ENCODE results near the gene AKR7A2. TPM values are rescaled to one million over a fixed set of nuclear protein-coding genes. Genes with fewer than 3 reads are reported as not detected.
A peak's percentile ranks its signal among the peaks of the same experiment; 100 is the strongest.

AKR7A2 gene
- total RNA-seq, 1 donor from 2014 or later: 30.3 TPM

DNA sequence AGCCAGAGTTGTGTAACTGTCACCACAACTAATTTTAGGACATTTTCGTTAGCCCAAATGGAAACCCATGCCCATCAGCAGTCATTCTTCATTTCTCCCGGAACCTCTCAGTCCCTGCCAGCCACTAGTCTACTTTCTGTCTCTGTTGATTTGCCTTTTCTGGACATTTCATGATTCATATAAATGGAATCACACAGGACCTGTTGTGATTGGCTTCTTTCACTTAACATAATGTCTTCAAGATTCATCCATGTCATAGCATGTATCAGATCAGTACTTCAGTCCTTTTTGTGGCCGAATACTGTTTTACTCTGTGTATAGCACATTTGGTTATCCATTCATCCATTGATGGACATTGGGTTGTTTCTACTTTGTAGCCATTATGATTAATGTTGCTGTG is 7.3 kb upstream of the AKR7A2 start:
- Histone ChIP-seq H3K27ac (ENCODE audit: low read depth, low read length) (no peak overlapping the region), H3K9me3 (ENCODE audit: insufficient read depth, low read depth, low read length) (no peaks in the 10 kb centered on the region), H2AFZ (ENCODE audit: low read depth, low read length) (no peak overlapping the region), H3K4me1 (ENCODE audit: insufficient read depth, low read length) (peaks cover 16% of the 10 kb centered on the region), H3K4me2 (ENCODE audit: low read length) (no peak overlapping the region), H3K27me3 (ENCODE audit: insufficient read depth, low read length) (no peaks in the 10 kb centered on the region), H3K79me2 (ENCODE audit: insufficient read depth, low read length) (peaks cover 14% of the 10 kb centered on the region), H3K4me3 (ENCODE audit: insufficient read depth, low read depth, low read length) (no peak overlapping the region), H3K9ac (ENCODE audit: low read length) (no peak overlapping the region), H4K20me1 (ENCODE audit: insufficient read depth, low read length) (peaks cover 40% of the 10 kb centered on the region), H3K36me3 (ENCODE audit: insufficient read depth, low read length) (peaks cover 4% of the 10 kb centered on the region)
- no peaks in the 10 kb centered on the region for H3K9me3 Mint-ChIP-seq (ENCODE audit: unreplicated experiment)
- FAIRE-seq (peak; percentile 20), DNase-seq (ENCODE audit: low read depth) (no peak)
- H3K4me1 Mint-ChIP-seq (ENCODE audit: low read depth, unreplicated experiment): peaks cover 9% of the 10 kb centered on the region
- H3K4me3 Mint-ChIP-seq (ENCODE audit: unreplicated experiment): no peak overlapping the region
- H3K36me3 Mint-ChIP-seq (ENCODE audit: low read depth, unreplicated experiment): peaks cover 24% of the 10 kb centered on the region
- H3K27me3 Mint-ChIP-seq (ENCODE audit: low read depth, unreplicated experiment): no peaks in the 10 kb centered on the region
- TF ChIP-seq, protein P1, sequence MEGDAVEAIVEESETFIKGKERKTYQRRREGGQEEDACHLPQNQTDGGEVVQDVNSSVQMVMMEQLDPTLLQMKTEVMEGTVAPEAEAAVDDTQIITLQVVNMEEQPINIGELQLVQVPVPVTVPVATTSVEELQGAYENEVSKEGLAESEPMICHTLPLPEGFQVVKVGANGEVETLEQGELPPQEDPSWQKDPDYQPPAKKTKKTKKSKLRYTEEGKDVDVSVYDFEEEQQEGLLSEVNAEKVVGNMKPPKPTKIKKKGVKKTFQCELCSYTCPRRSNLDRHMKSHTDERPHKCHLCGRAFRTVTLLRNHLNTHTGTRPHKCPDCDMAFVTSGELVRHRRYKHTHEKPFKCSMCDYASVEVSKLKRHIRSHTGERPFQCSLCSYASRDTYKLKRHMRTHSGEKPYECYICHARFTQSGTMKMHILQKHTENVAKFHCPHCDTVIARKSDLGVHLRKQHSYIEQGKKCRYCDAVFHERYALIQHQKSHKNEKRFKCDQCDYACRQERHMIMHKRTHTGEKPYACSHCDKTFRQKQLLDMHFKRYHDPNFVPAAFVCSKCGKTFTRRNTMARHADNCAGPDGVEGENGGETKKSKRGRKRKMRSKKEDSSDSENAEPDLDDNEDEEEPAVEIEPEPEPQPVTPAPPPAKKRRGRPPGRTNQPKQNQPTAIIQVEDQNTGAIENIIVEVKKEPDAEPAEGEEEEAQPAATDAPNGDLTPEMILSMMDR (IDR thresholded peaks at IDR 0.05; ENCODE audit: insufficient read depth, low read depth, low read length): no peak
- no peak for TF ChIP-seq EZH2 (IDR thresholded peaks at IDR 0.05; ENCODE audit: insufficient read depth, low read length)
- H3K27ac Mint-ChIP-seq (ENCODE audit: unreplicated experiment): no peak overlapping the region

DNA sequence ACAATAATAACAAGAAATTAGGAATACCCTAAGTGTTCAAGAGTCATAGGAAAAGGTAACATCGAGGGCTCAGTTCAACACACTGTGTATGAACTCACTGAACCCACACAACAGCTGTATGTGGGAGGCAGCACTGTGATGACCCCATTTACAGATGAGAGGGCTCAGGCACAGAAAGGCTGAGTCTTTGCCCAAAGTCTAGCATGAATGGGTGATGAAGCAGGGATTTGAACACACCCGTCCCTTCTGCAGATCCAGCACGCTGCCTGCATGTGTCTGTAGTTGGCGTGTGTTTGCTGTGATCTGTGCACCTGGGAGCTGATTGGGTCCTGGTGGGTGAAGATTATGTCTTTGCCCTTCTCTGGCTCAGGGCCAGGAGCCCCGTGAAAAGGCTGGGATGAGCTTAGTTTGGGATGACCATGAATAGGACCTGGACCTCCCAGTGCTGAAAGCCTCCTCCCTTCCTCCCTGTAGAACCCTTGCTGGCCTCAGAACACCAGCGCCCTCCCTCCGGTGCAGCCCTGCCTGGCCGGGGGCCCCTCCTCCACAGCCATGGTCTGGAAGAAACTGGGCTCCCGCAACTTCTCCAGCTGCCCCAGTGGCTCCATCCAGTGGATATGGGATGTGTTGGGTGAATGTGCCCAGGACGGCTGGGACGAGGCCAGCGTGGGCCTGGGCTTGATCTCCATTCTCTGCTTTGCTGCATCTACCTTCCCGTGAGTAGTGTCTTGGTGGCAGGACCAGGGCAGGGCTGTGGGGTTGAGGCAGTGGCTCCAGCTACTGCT is 5.4 kb upstream of the AKR7A2 start:
- H3K27ac ChIP-seq (ENCODE audit: low read depth, low read length): no peak overlapping the region
- no peaks in the 10 kb centered on the region for H3K9me3 Mint-ChIP-seq (ENCODE audit: unreplicated experiment)
- no peak for FAIRE-seq

More for the DNA sequence above, 5.4 kb upstream of the AKR7A2 start:
- H3K4me1 Mint-ChIP-seq (ENCODE audit: low read depth, unreplicated experiment): peaks cover 15% of the 10 kb centered on the region
- Histone ChIP-seq H3K9ac (ENCODE audit: low read length) (no peak overlapping the region), H3K36me3 (ENCODE audit: insufficient read depth, low read length) (peaks cover 4% of the 10 kb centered on the region), H3K9me3 (ENCODE audit: insufficient read depth, low read depth, low read length) (no peaks in the 10 kb centered on the region), H3K4me1 (ENCODE audit: insufficient read depth, low read length) (peaks cover 27% of the 10 kb centered on the region), H3K27me3 (ENCODE audit: insufficient read depth, low read length) (no peaks in the 10 kb centered on the region), H3K79me2 (ENCODE audit: insufficient read depth, low read length) (peaks cover 24% of the 10 kb centered on the region), H3K4me3 (ENCODE audit: insufficient read depth, low read depth, low read length) (no peak overlapping the region), H3K4me2 (ENCODE audit: low read length) (no peak overlapping the region), H2AFZ (ENCODE audit: low read depth, low read length) (no peak overlapping the region), H4K20me1 (ENCODE audit: insufficient read depth, low read length) (peaks cover 45% of the 10 kb centered on the region)
- no peak for DNase-seq (ENCODE audit: low read depth)
- H3K36me3 Mint-ChIP-seq (ENCODE audit: low read depth, unreplicated experiment): peaks cover 23% of the 10 kb centered on the region
- H3K27ac Mint-ChIP-seq (ENCODE audit: unreplicated experiment): no peak overlapping the region
- H3K27me3 Mint-ChIP-seq (ENCODE audit: low read depth, unreplicated experiment): no peaks in the 10 kb centered on the region
- TF ChIP-seq, protein P1 (IDR thresholded peaks at IDR 0.05; ENCODE audit: insufficient read depth, low read depth, low read length): no peak
- no peak for TF ChIP-seq EZH2 (IDR thresholded peaks at IDR 0.05; ENCODE audit: insufficient read depth, low read length)
- no peak overlapping the region for H3K4me3 Mint-ChIP-seq (ENCODE audit: unreplicated experiment)
